Measurements from ENCODE around the gene CTIF. TPM values are rescaled to one million over a fixed set of nuclear protein-coding genes. Genes with fewer than 3 reads are reported as not detected.
A peak's percentile ranks its signal among the peaks of the same experiment; 100 is the strongest.

The CTIF gene
- total RNA-seq, 1 donor: 65.9 TPM

- H3K4me2 ChIP-seq (ENCODE audit: insufficient read depth, low read length): no peak overlapping the region
- no peak overlapping the region for H3K27ac ChIP-seq (ENCODE audit: low read depth, low read length)
- peaks cover 13% of the 10 kb centered on the region for H3K4me1 ChIP-seq (ENCODE audit: insufficient read depth, low read length)
- peaks cover 4% of the 10 kb centered on the region for H3K79me2 ChIP-seq (ENCODE audit: insufficient read depth, low read length)
- H2AFZ ChIP-seq (ENCODE audit: low read length): no peak overlapping the region
- peaks cover 91% of the 10 kb centered on the region for H4K20me1 ChIP-seq (ENCODE audit: insufficient read depth, low read length)
- no peaks in the 10 kb centered on the region for H3K9me3 ChIP-seq (ENCODE audit: low read depth, low read length)
- no peak for TF ChIP-seq CTCF (IDR thresholded peaks at IDR 0.05; ENCODE audit: extremely low read depth, low read depth, low read length)
- H3K4me3 ChIP-seq (ENCODE audit: insufficient read depth, low read length): no peak overlapping the region
- H3K36me3 ChIP-seq (ENCODE audit: insufficient read depth, low read length): peaks cover 10% of the 10 kb centered on the region
- no peak for DNase-seq (ENCODE audit: insufficient read length, low spot score, missing footprints)
- H3K27me3 ChIP-seq (ENCODE audit: insufficient read depth, low read length): no peaks in the 10 kb centered on the region
Measured at GRCh38 chr18:48638896-48639771, 100.3 kb downstream of the CTIF start.

- peak; percentile 58 for DNase-seq (ENCODE audit: insufficient read length, low spot score, missing footprints)
- Histone ChIP-seq H3K27ac (ENCODE audit: low read depth, low read length) (no peak overlapping the region), H3K79me2 (ENCODE audit: insufficient read depth, low read length) (peaks cover 4% of the 10 kb centered on the region), H3K9me3 (ENCODE audit: low read depth, low read length) (no peaks in the 10 kb centered on the region), H3K27me3 (ENCODE audit: insufficient read depth, low read length) (no peaks in the 10 kb centered on the region), H2AFZ (ENCODE audit: low read length) (no peak overlapping the region), H3K36me3 (ENCODE audit: insufficient read depth, low read length) (peaks cover 10% of the 10 kb centered on the region), H3K4me2 (ENCODE audit: insufficient read depth, low read length) (no peak overlapping the region), H3K4me3 (ENCODE audit: insufficient read depth, low read length) (no peak overlapping the region), H3K4me1 (ENCODE audit: insufficient read depth, low read length) (peaks cover 13% of the 10 kb centered on the region), H4K20me1 (ENCODE audit: insufficient read depth, low read length) (peaks cover 91% of the 10 kb centered on the region)
- peak; percentile 41 for TF ChIP-seq CTCF (IDR thresholded peaks at IDR 0.05; ENCODE audit: extremely low read depth, low read depth, low read length)
Measured at GRCh38 chr18:48639772-48640432, 101.1 kb downstream of the CTIF start.

- Histone ChIP-seq H3K79me2 (ENCODE audit: insufficient read depth, low read length) (peaks cover 6% of the 10 kb centered on the region), H3K9me3 (ENCODE audit: low read depth, low read length) (no peaks in the 10 kb centered on the region), H2AFZ (ENCODE audit: low read length) (no peak overlapping the region), H3K27me3 (ENCODE audit: insufficient read depth, low read length) (no peaks in the 10 kb centered on the region), H3K4me1 (ENCODE audit: insufficient read depth, low read length) (peaks cover 13% of the 10 kb centered on the region), H3K36me3 (ENCODE audit: insufficient read depth, low read length) (peaks cover 10% of the 10 kb centered on the region), H3K4me2 (ENCODE audit: insufficient read depth, low read length) (peak overlapping the region; percentile 24), H3K4me3 (ENCODE audit: insufficient read depth, low read length) (no peak overlapping the region), H4K20me1 (ENCODE audit: insufficient read depth, low read length) (peaks cover 89% of the 10 kb centered on the region), H3K27ac (ENCODE audit: low read depth, low read length) (no peak overlapping the region)
- DNase-seq (ENCODE audit: insufficient read length, low spot score, missing footprints): peak; percentile 88
- no peak for TF ChIP-seq CTCF (IDR thresholded peaks at IDR 0.05; ENCODE audit: extremely low read depth, low read depth, low read length)
Measured at GRCh38 chr18:48640566-48641270, 101.9 kb downstream of the CTIF start.
